Body of pancreas (tissue), 4 donors: ENCODE results near the gene SCNN1A. TPM values are rescaled to one million over a fixed set of nuclear protein-coding genes. Genes with fewer than 3 reads are reported as not detected.
A peak's percentile ranks its signal among the peaks of the same experiment; 100 is the strongest.

ENCODE experiments used
- ATAC-seq: fragments of 150-250 bp; one replicate; pipeline ENCODE4 v1.9.1; 2016
- DNase-seq, 4 donors: peaks; one replicate each; pipeline ENCODE4 v3.0.0-alpha.2; 2019
- H3K27ac ChIP-seq, 4 donors: fragments of 200-600 bp; sonication (generic); 1 replicate in 3 of 4; 2 replicates in 1 of 4; pipeline versions ENCODE4 v1.5.1 to v1.6.1; 2016 to 2019; ENCODE audit warnings: mild to moderate bottlenecking in 1 of 4, mixed read lengths in 1 of 4, moderate library complexity in 1 of 4
- H3K27me3 ChIP-seq, 2 donors: fragments of 200-600 bp; sonication (generic); one replicate each; pipeline ENCODE4 v1.6.0; 2016; ENCODE audit warnings: mild to moderate bottlenecking in 1 of 2
- H3K36me3 ChIP-seq, 2 donors: fragments of 200-600 bp; sonication (generic); replicated peaks in 1 of 2; 2 replicates each; pipeline ENCODE4 v1.5.1; 2016; ENCODE audit warnings: low read depth in 2 of 2; ENCODE audit not compliant: insufficient read depth in 1 of 2
- H3K4me1 ChIP-seq: fragments of 200-600 bp; sonication (generic); one replicate; pipeline ENCODE4 v1.6.0; 2016
- H3K4me3 ChIP-seq, 2 donors: fragments of 200-600 bp; sonication (generic); 1 replicate in 1 of 2; 2 replicates in 1 of 2; pipeline ENCODE4 v1.5.1; 2016 to 2019
- H3K9me3 ChIP-seq, 3 donors: fragments of 200-600 bp; sonication (generic); 1 replicate in 2 of 3; 2 replicates in 1 of 3; pipeline ENCODE4 v1.5.1; 2016
- CTCF ChIP-seq, 7 experiments: fragments of 450-650 bp in 4 of 7; fragments of 200-600 bp in 3 of 7; sonication (generic) in 3 of 7; IDR thresholded peaks; one replicate each; pipeline ENCODE4 v1.5.1; 2016 to 2019; ENCODE audit warnings: antibody characterized with exemption in 7 of 7
- POLR2A ChIP-seq, 3 donors: fragments of 450-650 bp; IDR thresholded peaks; one replicate each; pipeline ENCODE4 v1.6.1; 2016; ENCODE audit warnings: antibody characterized with exemption in 3 of 3, mild to moderate bottlenecking in 2 of 3
- WGBS, 2 donors: methylation state at CpG; one replicate each; pipeline ENCODE4 v1.1.5; 2017; 5-methylcytosine and 5-hydroxymethylcytosine counted together
- intact Hi-C: fragments of 100-400 bp; cut with DNase I; formaldehyde crosslinking; loops from one replicate; pipeline ENCODE4 v1.15.1; 2023
- total RNA-seq, 2 donors: library from RNA; depleted of rRNA; stranded (reverse); fragments of >200 nt; gene quantifications; one replicate each; pipeline ENCODE4 v1.1.0, GENCODE V29; 2016

SCNN1A gene
- total RNA-seq, 2 donors from 2014 or later, result 62.5 to 112 TPM

DNA sequence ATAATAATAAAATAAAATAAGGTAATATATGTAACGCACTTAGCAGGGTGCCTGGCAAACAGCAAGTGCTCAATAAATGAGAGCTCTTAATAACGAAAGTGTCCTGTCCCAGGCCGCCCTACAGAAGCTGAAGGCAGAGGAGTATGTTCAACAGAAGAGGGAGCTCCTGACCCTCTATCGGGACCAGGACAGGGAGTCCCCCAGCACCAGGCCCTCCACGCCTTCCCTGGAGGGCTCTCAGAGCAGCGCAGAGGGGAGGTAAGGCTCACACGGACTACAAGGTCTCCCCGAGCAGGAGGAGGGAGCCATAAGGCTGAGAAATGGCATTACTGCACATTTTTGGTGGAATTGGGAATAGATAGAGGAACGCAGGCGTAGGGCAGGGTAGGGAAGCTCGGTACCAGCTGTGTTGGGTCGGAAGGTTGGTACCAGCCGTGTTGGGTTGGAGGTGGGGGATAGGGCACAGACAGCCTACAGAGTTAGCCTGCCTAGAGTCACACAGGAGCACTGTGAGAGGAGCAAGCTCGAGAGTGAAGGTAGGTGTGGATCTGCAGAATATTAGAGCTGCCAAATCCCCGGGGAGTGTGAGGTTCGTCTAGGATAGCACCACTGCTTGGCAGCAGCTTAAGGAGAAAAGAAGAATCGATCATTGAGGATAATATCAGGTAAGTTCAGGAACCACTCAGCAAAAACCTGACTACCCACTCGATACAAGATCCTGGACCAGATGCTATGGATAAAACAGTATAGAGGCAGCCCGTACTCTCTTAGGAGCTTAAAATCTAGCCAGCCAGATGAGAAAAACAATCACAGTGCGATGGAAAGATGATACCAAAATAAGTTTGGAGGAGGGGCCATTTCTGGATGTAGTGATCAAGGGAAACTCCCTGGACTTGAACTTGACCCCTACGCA is 48.8 kb downstream of the SCNN1A start:
- DNase-seq, result no peak
- Histone ChIP-seq H3K4me3 (no peak overlapping the region), H3K27ac (no peak overlapping the region)

DNA sequence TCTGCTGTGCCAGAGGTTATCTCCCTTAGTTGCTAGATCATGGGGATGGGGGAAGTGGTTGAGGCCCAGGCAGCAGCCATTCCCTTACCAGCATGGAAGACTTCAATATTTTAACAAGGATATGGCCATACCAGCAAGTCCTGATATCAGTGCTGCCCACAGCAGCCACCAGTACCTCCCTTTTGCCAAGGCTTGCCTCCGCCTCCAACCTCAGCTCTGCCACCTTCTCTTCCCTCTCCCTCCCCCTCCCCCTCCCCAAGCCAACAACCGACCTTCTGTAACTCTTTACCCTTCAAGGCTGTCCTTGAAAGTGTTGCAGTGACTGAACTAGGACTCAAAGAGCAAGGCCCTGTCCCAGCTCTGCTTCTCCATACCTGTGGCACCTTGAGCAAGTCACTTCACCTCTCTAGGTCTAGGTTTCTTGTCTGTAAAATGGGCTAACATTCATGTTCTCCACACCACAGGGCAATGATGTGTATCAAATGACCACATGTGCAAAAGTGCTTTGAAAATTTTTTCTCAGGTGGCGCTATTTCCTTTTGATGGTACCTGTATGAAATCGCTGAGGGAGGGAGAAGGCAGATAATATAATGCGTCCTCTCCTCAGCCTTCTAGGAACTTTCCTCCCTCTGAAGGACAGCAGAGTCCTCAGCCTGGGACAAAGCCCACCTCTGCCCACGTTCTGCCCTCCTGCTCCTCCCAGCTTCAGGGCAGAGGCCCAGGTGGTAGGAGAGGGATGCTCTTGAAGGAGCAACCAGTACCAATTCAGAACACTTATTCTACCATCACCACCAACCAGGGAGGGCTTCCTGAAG is 50.2 kb downstream of the SCNN1A start:
- intact Hi-C loops, result loop anchor here (5.0 kb wide), 1 partner anchor 47 kb away; no protein-coding TSS in a partner anchor
- Histone ChIP-seq H3K36me3 (peaks cover 19 to 20% of the 10 kb centered on the region in 2 donors), H3K4me3 (no peak overlapping the region), H3K27me3 (no peaks in the 10 kb centered on the region), H3K27ac (peak overlapping the region in 1 of 4 donors; percentile 42), H3K9me3 (no peaks in the 10 kb centered on the region), H3K4me1 (peaks cover 44% of the 10 kb centered on the region)
- TF ChIP-seq POLR2A (IDR thresholded peaks at IDR 0.05), result no peak
- TF ChIP-seq CTCF (IDR thresholded peaks at IDR 0.05), result no peak
- WGBS, 2 donors, result 50 to 54% methylated on average over 6 of the region's 6 CpGs
- peak in 2 of 4 donors; percentile 41 to 54 for DNase-seq
- ATAC-seq, result peak; percentile 22

More for the DNA sequence above, 48.8 kb downstream of the SCNN1A start:
- Histone ChIP-seq H3K36me3 (peaks cover 20 to 32% of the 10 kb centered on the region in 2 donors), H3K9me3 (no peaks in the 10 kb centered on the region), H3K4me1 (peaks cover 44% of the 10 kb centered on the region), H3K27me3 (no peaks in the 10 kb centered on the region)
- intact Hi-C loops, result loop anchor here (5.0 kb wide), 1 partner anchor 46 kb away; no protein-coding TSS in a partner anchor
- TF ChIP-seq POLR2A (IDR thresholded peaks at IDR 0.05), result no peak
- peak in 4 of 7 experiments; percentile 16 to 48 (median 38) for TF ChIP-seq CTCF (IDR thresholded peaks at IDR 0.05)
- WGBS, 2 donors, result 67 to 74% methylated on average over 21 of the region's 21 CpGs
- ATAC-seq, result peak; percentile 25

GRCh38 chr12:6323995-6324711 is 51.2 kb downstream of the SCNN1A start:
- no peaks in the 10 kb centered on the region for H3K9me3 ChIP-seq
- TF ChIP-seq POLR2A (IDR thresholded peaks at IDR 0.05), result no peak
- no peak for TF ChIP-seq CTCF (IDR thresholded peaks at IDR 0.05)
- 65% methylated on average over 10 to 19 of the region's 19 CpGs for WGBS, 2 donors
- no peak overlapping the region for H3K4me3 ChIP-seq
- ATAC-seq, result no peak
- peaks cover 44% of the 10 kb centered on the region for H3K4me1 ChIP-seq
- DNase-seq, result no peak
- intact Hi-C loops, result no loop called here
- peaks cover 13% of the 10 kb centered on the region in 2 donors for H3K36me3 ChIP-seq
- no peaks in the 10 kb centered on the region for H3K27me3 ChIP-seq
- H3K27ac ChIP-seq, result peak overlapping the region; percentile 18 to 75 (median 74)

GRCh38 chr12:6323340-6323994 is 51.9 kb downstream of the SCNN1A start:
- Histone ChIP-seq H3K9me3 (no peaks in the 10 kb centered on the region), H3K27ac (peak overlapping the region; percentile 18 to 75 (median 74)), H3K4me3 (no peak overlapping the region), H3K27me3 (no peaks in the 10 kb centered on the region), H3K4me1 (peaks cover 44% of the 10 kb centered on the region), H3K36me3 (peaks cover 6% of the 10 kb centered on the region in 2 donors)
- peak; percentile 48 to 73 (median 56) for DNase-seq
- intact Hi-C loops, result no loop called here
- ATAC-seq, result peak; percentile 79
- peak in 6 of 7 experiments; percentile 26 to 77 (median 68) for TF ChIP-seq CTCF (IDR thresholded peaks at IDR 0.05)
- TF ChIP-seq POLR2A (IDR thresholded peaks at IDR 0.05), result peak in 1 of 3 donors; percentile 17
- 34 to 47% methylated on average over 14 of the region's 14 CpGs for WGBS, 2 donors
